HS-5 (cell line): Measurements from ENCODE around the gene SLC22A5.
"Not testable (repeated sequence)": the region's sequence is repeated elsewhere in the genome, so short reads cannot be mapped to it uniquely, and the experiment has no call there.

Experiments used
- DNase-seq: peaks from one replicate; pipeline ENCODE4 v3.0.0-alpha.2; 2012; ENCODE audit warnings: low read depth

Gene SLC22A5

GRCh38 chr5:132413567-132413966, 44.1 kb downstream of the SLC22A5 start:
- DNase-seq: no peak

- no peak for DNase-seq
Measured at GRCh38 chr5:132414634-132415378, 45.3 kb downstream of the SLC22A5 start.

GRCh38 chr5:132415516-132415915, 46.0 kb downstream of the SLC22A5 start:
- DNase-seq: not testable (repeated sequence)

- no peak for DNase-seq
Measured at GRCh38 chr5:132416306-132417009, 46.9 kb downstream of the SLC22A5 start.

GRCh38 chr5:132417010-132417439, 47.5 kb downstream of the SLC22A5 start:
- DNase-seq: no peak

GRCh38 chr5:132417461-132417860, 48.0 kb downstream of the SLC22A5 start:
- no peak for DNase-seq

GRCh38 chr5:132417889-132418485, 48.5 kb downstream of the SLC22A5 start:
- DNase-seq: no peak

- no peak for DNase-seq
Measured at GRCh38 chr5:132418881-132419280, 49.4 kb downstream of the SLC22A5 start.

- no peak for DNase-seq
Measured at GRCh38 chr5:132419502-132420468, 50.3 kb downstream of the SLC22A5 start.

- DNase-seq: no peak
Measured at GRCh38 chr5:132420706-132421272, 51.3 kb downstream of the SLC22A5 start.

GRCh38 chr5:132421462-132421861, 52.0 kb downstream of the SLC22A5 start:
- DNase-seq: no peak

GRCh38 chr5:132422720-132423437, 53.4 kb downstream of the SLC22A5 start:
- no peak for DNase-seq

- no peak for DNase-seq
Measured at GRCh38 chr5:132423438-132423898, 54.0 kb downstream of the SLC22A5 start.

GRCh38 chr5:132424167-132424880, 54.8 kb downstream of the SLC22A5 start:
- no peak for DNase-seq

GRCh38 chr5:132425009-132425937, 55.8 kb downstream of the SLC22A5 start:
- no peak for DNase-seq

GRCh38 chr5:132425975-132426524, 56.5 kb downstream of the SLC22A5 start:
- DNase-seq: no peak

- DNase-seq: peak; percentile 85
Measured at GRCh38 chr5:132426525-132427138, 57.1 kb downstream of the SLC22A5 start.
